Gastrocnemius medialis (tissue), 4 donors: ENCODE measurements around the gene SIL1.

ENCODE experiments used
- CTCF ChIP-seq, 5 experiments: fragments of 450-650 bp in 3 of 5; fragments of 200-600 bp in 2 of 5; sonication (generic) in 2 of 5; IDR thresholded peaks in 4 of 5; conservative IDR thresholded peaks in 1 of 5; 1 replicate in 4 of 5; 2 replicates in 1 of 5; pipeline ENCODE4 v1.5.1; 2016 to 2019; ENCODE audit warnings: antibody characterized with exemption in 5 of 5, mild to moderate bottlenecking in 3 of 5, moderate library complexity in 3 of 5
- POLR2A ChIP-seq, 2 donors: fragments of 450-650 bp; IDR thresholded peaks; one replicate each; pipeline ENCODE4 v1.6.1; 2017; ENCODE audit warnings: antibody characterized with exemption in 2 of 2, mild to moderate bottlenecking in 2 of 2, moderate library complexity in 2 of 2

- TF ChIP-seq CTCF (IDR thresholded peaks at IDR 0.05 in 4 of 5, conservative IDR thresholded peaks at IDR 0.05 in 1 of 5), result no peak
- TF ChIP-seq POLR2A (IDR thresholded peaks at IDR 0.05), result no peak
Measured at GRCh38 chr5:139241139-139241538, 43.0 kb upstream of the SIL1 start.
